PC-9 (cell line): ENCODE measurements around the gene RAB28.

Source experiments
- CTCF ChIP-seq: fragments of 200-600 bp; sonication (generic); conservative IDR thresholded peaks from 2 replicates; pipeline ENCODE4 v1.6.1; 2017; ENCODE audit warnings: mixed run types, antibody characterized with exemption, mild to moderate bottlenecking, moderate library complexity
- EZH2 ChIP-seq: fragments of 200-600 bp; sonication (generic); IDR thresholded peaks from 2 replicates; pipeline ENCODE4 v1.8.0; 2017; ENCODE audit warnings: antibody characterized with exemption, low read depth

- no peak for TF ChIP-seq EZH2
- TF ChIP-seq CTCF, result no peak
Observed at GRCh38 chr4:13415068-13415785, 68.9 kb downstream of the RAB28 start.
